ENCODE results near the gene KRT86. TPM values are rescaled to one million over a fixed set of nuclear protein-coding genes. Genes with fewer than 3 reads are reported as not detected.

KRT86 gene
- total and polyA plus RNA-seq, 2 of the 13 experiments (the other 11 are each of a cell fraction or from before 2014, with no cell fraction given) = not detected

DNA sequence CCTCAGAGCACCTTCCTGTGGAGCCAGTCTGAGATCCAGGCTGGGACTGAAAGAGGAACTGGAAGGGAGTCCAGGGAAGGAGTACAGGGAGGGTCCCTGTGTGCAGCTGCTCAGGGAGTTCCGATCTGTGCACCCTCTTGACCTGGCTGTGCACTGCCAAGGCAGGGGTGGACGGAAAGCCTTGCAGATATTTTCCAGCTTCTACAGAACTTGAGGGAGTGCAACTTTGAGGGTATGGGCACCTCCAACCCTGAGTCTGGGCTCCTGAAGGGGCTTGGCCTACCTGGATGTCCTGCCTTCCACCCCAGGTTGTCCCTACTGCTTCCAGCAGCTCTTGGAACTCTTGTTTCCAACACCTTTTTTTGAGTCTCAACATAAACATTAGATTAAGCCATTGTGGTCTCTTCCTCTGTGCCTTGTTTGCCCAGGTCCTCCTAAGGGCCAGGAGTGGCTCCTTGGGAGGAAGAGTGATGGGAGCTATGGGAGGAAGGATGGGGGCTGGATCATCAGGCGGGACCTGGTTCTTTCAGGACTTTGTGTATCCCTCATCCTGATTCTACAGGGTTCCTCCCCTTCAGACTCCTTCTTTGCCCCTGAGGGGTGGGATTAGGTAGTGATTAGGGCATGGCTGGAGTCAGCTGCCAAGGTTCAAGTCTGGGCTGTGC, 37.9 kb upstream of the KRT86 start (continued):
- TF ChIP-seq PRDM10 (CRISPR knock-in tag; IDR thresholded peaks at IDR 0.05; ENCODE audit: low read depth) (no peak), TP53 (CRISPR knock-in tag; conservative IDR thresholded peaks at IDR 0.05) (no peak), MZF1 (CRISPR knock-in tag; IDR thresholded peaks at IDR 0.05; ENCODE audit: borderline replicate concordance) (no peak), SAFB2 (CRISPR knock-in tag; IDR thresholded peaks at IDR 0.05; ENCODE audit: borderline replicate concordance, low read depth) (no peak), SRY (CRISPR knock-in tag; IDR thresholded peaks at IDR 0.05) (no peak), ZNF333 (CRISPR knock-in tag; IDR thresholded peaks at IDR 0.05; ENCODE audit: borderline replicate concordance) (no peak), CCDC6 (CRISPR knock-in tag; IDR thresholded peaks at IDR 0.05) (no peak), TBL1XR1 (IDR thresholded peaks at IDR 0.05; ENCODE audit: borderline replicate concordance, low read length, partially characterized antibody) (no peak), ZNF777 (CRISPR knock-in tag; IDR thresholded peaks at IDR 0.05) (no peak), PCBP1 (IDR thresholded peaks at IDR 0.05; ENCODE audit: borderline replicate concordance, low read depth, low read length) (no peak), ZNF512 (CRISPR knock-in tag; IDR thresholded peaks at IDR 0.05) (no peak), TGIF2 (CRISPR knock-in tag; IDR thresholded peaks at IDR 0.05) (no peak), SOX5 (CRISPR knock-in tag; IDR thresholded peaks at IDR 0.05; ENCODE audit: borderline replicate concordance) (no peak)

Data from HepG2 (cell line).